LNCaP clone FGC (cell line): ENCODE data around the gene ZCWPW1.
"Not testable (repeated sequence)": the region's sequence is repeated elsewhere in the genome, so short reads cannot be mapped to it uniquely, and the experiment has no call there.

Experiments used
- DNase-seq: peaks from one replicate; pipeline ENCODE4 v3.0.0-alpha.2; 2011; ENCODE audit warnings: low read depth
- H3K4me3 ChIP-seq: 2 replicates; pipeline ENCODE4 v1.5.1; 2011; ENCODE audit warnings: mild to moderate bottlenecking, low read depth, low read length, control low read depth
- TF ChIP-seq, protein P1 (sequence below): IDR thresholded peaks from 2 replicates; pipeline ENCODE4 v1.5.1; 2012; ENCODE audit warnings: mild to moderate bottlenecking; ENCODE audit not compliant: control insufficient read depth, insufficient read depth; ENCODE audit errors: extremely low read depth

ZCWPW1 gene

GRCh38 chr7:100376066-100376465 lies 52.4 kb downstream of the ZCWPW1 start:
- no peak for DNase-seq
- TF ChIP-seq, protein P1, sequence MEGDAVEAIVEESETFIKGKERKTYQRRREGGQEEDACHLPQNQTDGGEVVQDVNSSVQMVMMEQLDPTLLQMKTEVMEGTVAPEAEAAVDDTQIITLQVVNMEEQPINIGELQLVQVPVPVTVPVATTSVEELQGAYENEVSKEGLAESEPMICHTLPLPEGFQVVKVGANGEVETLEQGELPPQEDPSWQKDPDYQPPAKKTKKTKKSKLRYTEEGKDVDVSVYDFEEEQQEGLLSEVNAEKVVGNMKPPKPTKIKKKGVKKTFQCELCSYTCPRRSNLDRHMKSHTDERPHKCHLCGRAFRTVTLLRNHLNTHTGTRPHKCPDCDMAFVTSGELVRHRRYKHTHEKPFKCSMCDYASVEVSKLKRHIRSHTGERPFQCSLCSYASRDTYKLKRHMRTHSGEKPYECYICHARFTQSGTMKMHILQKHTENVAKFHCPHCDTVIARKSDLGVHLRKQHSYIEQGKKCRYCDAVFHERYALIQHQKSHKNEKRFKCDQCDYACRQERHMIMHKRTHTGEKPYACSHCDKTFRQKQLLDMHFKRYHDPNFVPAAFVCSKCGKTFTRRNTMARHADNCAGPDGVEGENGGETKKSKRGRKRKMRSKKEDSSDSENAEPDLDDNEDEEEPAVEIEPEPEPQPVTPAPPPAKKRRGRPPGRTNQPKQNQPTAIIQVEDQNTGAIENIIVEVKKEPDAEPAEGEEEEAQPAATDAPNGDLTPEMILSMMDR: no peak

GRCh38 chr7:100374601-100375000 lies 53.9 kb downstream of the ZCWPW1 start:
- H3K4me3 ChIP-seq: no peak overlapping the region
- TF ChIP-seq, protein P1: no peak
- no peak for DNase-seq

More at GRCh38 chr7:100376066-100376465, 52.4 kb downstream of the ZCWPW1 start:
- H3K4me3 ChIP-seq: no peak overlapping the region

GRCh38 chr7:100373870-100374598 lies 54.5 kb downstream of the ZCWPW1 start:
- not testable (repeated sequence) for DNase-seq, H3K4me3 ChIP-seq

- no peak within 1 kb of the TSS for H3K4me3 ChIP-seq
- no peak for DNase-seq
- TF ChIP-seq, protein P1: no peak
These were observed 55.2 kb downstream of the ZCWPW1 start, which contains the start of gene PILRA for GRCh38 chr7:100373261-100373831. Gene PILRA, plus strand, starts transcription at chr7:100373487. Its CDS starts 170 bp downstream, at chr7:100373657.

GRCh38 chr7:100372694-100373093 lies 55.8 kb downstream of the ZCWPW1 start:
- H3K4me3 ChIP-seq: no peak overlapping the region
- TF ChIP-seq, protein P1: no peak
- DNase-seq: no peak

GRCh38 chr7:100372256-100372655 lies 56.2 kb downstream of the ZCWPW1 start:
- TF ChIP-seq, protein P1: no peak
- no peak for DNase-seq
- no peak overlapping the region for H3K4me3 ChIP-seq

- TF ChIP-seq, protein P1: no peak
- H3K4me3 ChIP-seq: no peak overlapping the region
- no peak for DNase-seq
These were observed 56.8 kb downstream of the ZCWPW1 start for GRCh38 chr7:100371561-100372171.
